GM12878 (cell line): ENCODE results near the gene BRF1.

Experiments used
- CEBPB ChIP-seq, 2 experiments: fragments of 150-350 bp in 1 of 2; IDR thresholded peaks; 2 replicates each; pipeline ENCODE4 v1.6.1; 2012 to 2014; ENCODE audit warnings: low read depth in 2 of 2, low read length in 2 of 2, borderline replicate concordance in 1 of 2, inconsistent platforms in 1 of 2
- CTCF ChIP-seq, 3 experiments: IDR thresholded peaks in 2 of 3; conservative IDR thresholded peaks in 1 of 3; 2 replicates each; pipeline ENCODE4 v1.5.1; 2011; ENCODE audit warnings: low read depth in 3 of 3, low read length in 3 of 3, mild to moderate bottlenecking in 3 of 3, control low read depth in 2 of 3, moderate library complexity in 2 of 3, inconsistent platforms in 1 of 3, mixed read lengths in 1 of 3; ENCODE audit not compliant: control insufficient read depth in 2 of 3, insufficient read depth in 1 of 3; ENCODE audit errors: extremely low read depth in 1 of 3
- EZH2 ChIP-seq: IDR thresholded peaks from 2 replicates; pipeline ENCODE4 v1.6.1; 2012; ENCODE audit warnings: low read depth, mild to moderate bottlenecking, control low read depth, inconsistent platforms, low read length, borderline replicate concordance; ENCODE audit not compliant: control insufficient read depth
- HCFC1 ChIP-seq: fragments of 150-350 bp; IDR thresholded peaks from 2 replicates; pipeline ENCODE4 v1.6.1; 2014; ENCODE audit warnings: low read length
- MTA2 ChIP-seq: fragments of 450-650 bp; IDR thresholded peaks from 2 replicates; pipeline ENCODE4 v1.6.1; 2016; ENCODE audit warnings: low read depth, mild to moderate bottlenecking, moderate library complexity
- PAX5 ChIP-seq: IDR thresholded peaks from 2 replicates; pipeline ENCODE4 v1.6.1; 2011; ENCODE audit warnings: low read depth, low read length, borderline replicate concordance
- PAX8 ChIP-seq: fragments of 450-650 bp; IDR thresholded peaks from 2 replicates; pipeline ENCODE4 v1.6.1; 2017; ENCODE audit warnings: mild to moderate bottlenecking, moderate library complexity
- PBX3 ChIP-seq: IDR thresholded peaks from 2 replicates; pipeline ENCODE4 v1.6.1; 2011; ENCODE audit warnings: mild to moderate bottlenecking, low read depth, low read length, moderate library complexity; ENCODE audit not compliant: insufficient replicate concordance
- POLR2A ChIP-seq: IDR thresholded peaks from 2 replicates; pipeline ENCODE4 v1.6.1; 2011; ENCODE audit warnings: low read depth, mild to moderate bottlenecking, low read length
- RCOR1 ChIP-seq: conservative IDR thresholded peaks from 2 replicates; pipeline ENCODE4 v1.6.1; 2012; ENCODE audit warnings: low read depth, low read length, improper control_type of control experiment
- RELA ChIP-seq: fragments of 450-650 bp; IDR thresholded peaks from 2 replicates; pipeline ENCODE4 v1.8.0; 2014; ENCODE audit warnings: borderline replicate concordance; ENCODE audit not compliant: partially characterized antibody
- REST ChIP-seq: IDR thresholded peaks from 2 replicates; pipeline ENCODE4 v1.6.1; 2012; ENCODE audit warnings: mild to moderate bottlenecking, low read depth, low read length
- SIN3A ChIP-seq: IDR thresholded peaks from 2 replicates; pipeline ENCODE4 v1.6.1; 2012; ENCODE audit warnings: low read depth, low read length, improper control_type of control experiment
- SMAD5 ChIP-seq: IDR thresholded peaks from 2 replicates; pipeline ENCODE4 v1.6.1; 2016; ENCODE audit warnings: antibody characterized with exemption, low read depth

GRCh38 chr14:105168979-105169507 is 131.8 kb downstream of the BRF1 start:
- TF ChIP-seq PAX5 (no peak), CTCF (IDR thresholded peaks at IDR 0.05 in 2 of 3, conservative IDR thresholded peaks at IDR 0.05 in 1 of 3; ENCODE audit: control insufficient read depth in 2 of 3, extremely low read depth in 1 of 3, insufficient read depth in 1 of 3, low read depth in 3 of 3, low read length in 3 of 3) (peak; percentile 30 to 38 (median 37); a peak in 5 of 6 replicates), PBX3 (no peak), PAX8 (no peak), CEBPB (IDR thresholded peaks at IDR 0.05; ENCODE audit: borderline replicate concordance in 1 of 2, low read depth in 2 of 2, low read length in 2 of 2) (no peak), SMAD5 (no peak), REST (no peak), POLR2A (no peak), MTA2 (no peak), SIN3A (no peak), EZH2 (no peak), RELA (no peak), HCFC1 (no peak), RCOR1 (no peak)
